PFSK-1 (cell line): ENCODE measurements around the gene CLBA1.

Source experiments
- FOXP2 ChIP-seq: optimal IDR thresholded peaks from 2 replicates; pipeline ENCODE3; 2011; ENCODE audit warnings: borderline replicate concordance, control low read depth, inconsistent platforms; ENCODE audit not compliant: insufficient read depth; ENCODE audit errors: extremely low read length, extremely low read depth
- POLR2AphosphoS5 ChIP-seq: IDR thresholded peaks from 2 replicates; pipeline ENCODE4 v1.6.1; 2012; ENCODE audit warnings: low read depth, mild to moderate bottlenecking, control low read depth, low read length, moderate library complexity
- REST ChIP-seq, 2 experiments: IDR thresholded peaks; 2 replicates each; pipeline versions ENCODE4 v1.6.1 to v1.8.0; 2011 to 2012; ENCODE audit warnings: low read depth in 2 of 2, low read length in 2 of 2, control low read depth in 1 of 2, inconsistent platforms in 1 of 2, mild to moderate bottlenecking in 1 of 2, moderate library complexity in 1 of 2; ENCODE audit not compliant: insufficient read depth in 1 of 2
- SIN3A ChIP-seq: IDR thresholded peaks from 2 replicates; pipeline ENCODE4 v1.6.1; 2012; ENCODE audit warnings: mild to moderate bottlenecking, low read length, moderate library complexity, borderline replicate concordance; ENCODE audit not compliant: insufficient read depth
- TAF1 ChIP-seq: IDR thresholded peaks from 2 replicates; pipeline ENCODE4 v1.6.1; 2012; ENCODE audit warnings: low read length, control low read depth, borderline replicate concordance; ENCODE audit not compliant: insufficient read depth

The CLBA1 gene

DNA sequence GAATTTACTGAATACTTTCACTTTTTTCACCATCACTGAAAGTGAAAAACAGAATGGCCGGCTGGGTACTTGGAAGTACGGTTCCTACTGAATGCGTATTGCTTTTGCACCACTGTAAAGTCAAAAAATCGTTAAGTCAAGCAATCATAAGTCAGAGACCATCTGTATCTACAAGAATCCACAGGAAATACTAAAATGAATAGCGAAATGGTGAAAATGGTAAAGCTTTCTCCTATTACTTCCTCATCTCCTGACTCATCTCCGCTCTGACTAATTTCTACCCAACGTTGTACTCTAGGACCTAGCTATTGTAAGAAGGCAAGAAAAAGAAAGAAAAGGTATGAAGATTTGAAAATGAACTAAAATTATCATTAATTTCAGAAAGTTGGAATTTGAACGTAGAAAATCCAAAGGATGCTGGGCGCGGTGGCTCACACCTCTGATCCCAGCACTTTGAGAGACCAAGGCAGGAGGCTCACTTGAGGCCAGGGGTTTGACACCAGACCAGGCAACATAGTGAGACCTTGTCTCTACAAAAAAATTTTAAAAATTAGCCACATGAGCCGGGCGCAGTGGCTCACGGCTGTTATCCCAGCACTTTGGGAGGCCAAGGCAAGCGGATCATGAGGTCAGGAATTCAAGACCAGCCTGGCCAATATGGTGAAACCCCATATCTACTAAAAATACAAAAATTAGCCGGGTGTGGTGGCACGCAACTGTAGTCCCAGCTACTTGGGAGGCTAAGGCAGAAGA is 40.6 kb downstream of the CLBA1 start:
- no peak for TF ChIP-seq TAF1
- no peak for TF ChIP-seq POLR2AphosphoS5
- no peak for TF ChIP-seq SIN3A
- TF ChIP-seq REST (IDR thresholded peaks at IDR 0.05; ENCODE audit: insufficient read depth in 1 of 2, low read depth in 2 of 2, low read length in 2 of 2) = no peak

DNA sequence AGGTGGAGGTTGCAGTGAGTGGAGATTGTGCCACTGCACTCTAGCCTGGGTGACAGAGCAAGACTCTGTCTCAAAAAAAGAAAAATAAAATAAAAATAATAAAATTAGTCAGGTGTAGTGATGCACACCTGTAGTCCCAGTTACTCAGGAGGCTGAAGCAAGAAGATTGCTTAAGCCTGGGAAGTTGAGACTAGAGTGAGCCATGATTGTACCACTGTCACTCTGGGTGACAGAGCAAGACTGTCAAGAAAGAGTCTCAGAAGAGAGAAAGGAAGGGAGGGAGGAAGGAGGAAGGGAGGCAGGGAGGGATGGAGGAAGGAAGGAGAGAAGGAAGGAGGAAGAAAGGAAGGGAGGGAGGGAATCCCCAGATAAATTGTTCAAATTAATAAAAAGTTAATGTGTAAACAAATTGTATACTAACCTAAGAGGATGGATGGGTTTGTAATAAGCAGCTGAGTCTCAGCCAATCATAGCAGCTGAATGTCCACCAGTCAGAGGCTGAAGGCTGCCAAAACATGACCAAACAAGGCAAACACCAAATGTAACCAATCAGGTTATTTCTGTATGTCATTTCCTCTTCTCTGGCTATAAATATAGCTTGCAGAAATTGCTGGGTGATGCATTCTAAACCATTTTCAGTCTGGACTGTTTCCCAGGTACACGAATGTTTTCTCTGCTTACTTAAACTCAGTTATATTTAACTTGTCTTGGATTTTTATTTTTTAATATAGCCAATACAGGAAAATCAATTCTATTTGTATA is 41.4 kb downstream of the CLBA1 start:
- no peak for TF ChIP-seq REST (IDR thresholded peaks at IDR 0.05; ENCODE audit: insufficient read depth in 1 of 2, low read depth in 2 of 2, low read length in 2 of 2)
- TF ChIP-seq POLR2AphosphoS5 = no peak
- TF ChIP-seq TAF1 = no peak

GRCh38 chr14:105028251-105028927 is 42.8 kb downstream of the CLBA1 start:
- no peak for TF ChIP-seq POLR2AphosphoS5

DNA sequence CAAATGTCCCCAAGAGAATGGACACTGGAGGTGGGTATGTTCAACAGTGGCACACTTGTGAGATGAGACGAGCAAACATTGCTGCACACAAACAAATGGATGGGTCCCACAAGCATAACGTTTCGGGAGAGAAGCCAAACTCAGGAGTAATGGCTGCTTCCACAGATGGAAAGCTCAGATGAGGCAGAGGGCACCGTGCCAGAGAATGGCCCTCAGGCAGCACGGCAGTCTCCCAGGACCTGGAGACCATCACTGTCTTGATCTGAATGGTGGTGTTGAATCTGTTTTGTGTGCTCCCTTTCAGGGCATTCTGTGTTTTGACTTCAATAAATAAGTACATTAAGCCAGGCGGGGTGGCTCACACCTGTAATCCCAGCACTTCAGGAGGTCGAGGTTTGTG is 43.8 kb downstream of the CLBA1 start:
- TF ChIP-seq REST (IDR thresholded peaks at IDR 0.05; ENCODE audit: insufficient read depth in 1 of 2, low read depth in 2 of 2, low read length in 2 of 2) = no peak
- TF ChIP-seq POLR2AphosphoS5 = no peak
- TF ChIP-seq SIN3A = no peak
- TF ChIP-seq FOXP2 = no peak
- TF ChIP-seq TAF1 = no peak

GRCh38 chr14:105030194-105030593 is 44.6 kb downstream of the CLBA1 start:
- TF ChIP-seq POLR2AphosphoS5 (no peak), FOXP2 (no peak), SIN3A (no peak), TAF1 (no peak), REST (IDR thresholded peaks at IDR 0.05; ENCODE audit: insufficient read depth in 1 of 2, low read depth in 2 of 2, low read length in 2 of 2) (no peak)
